Fibroblast of lung (primary cell): ENCODE data around the gene MYLK.

ENCODE experiments used
- EZH2 ChIP-seq: IDR thresholded peaks from 2 replicates; pipeline ENCODE4 v1.5.1; 2012; ENCODE audit warnings: low read length, control low read depth, mild to moderate bottlenecking; ENCODE audit errors: missing control alignments
- TF ChIP-seq, protein P1 (sequence below), 2 donors: IDR thresholded peaks in 1 of 2; conservative IDR thresholded peaks in 1 of 2; 1 replicate in 1 of 2; 2 replicates in 1 of 2; pipeline ENCODE4 v1.5.1; 2011 to 2012; ENCODE audit warnings: low read length in 2 of 2, control low read depth in 1 of 2, inconsistent platforms in 1 of 2, low read depth in 1 of 2, mild to moderate bottlenecking in 1 of 2

DNA sequence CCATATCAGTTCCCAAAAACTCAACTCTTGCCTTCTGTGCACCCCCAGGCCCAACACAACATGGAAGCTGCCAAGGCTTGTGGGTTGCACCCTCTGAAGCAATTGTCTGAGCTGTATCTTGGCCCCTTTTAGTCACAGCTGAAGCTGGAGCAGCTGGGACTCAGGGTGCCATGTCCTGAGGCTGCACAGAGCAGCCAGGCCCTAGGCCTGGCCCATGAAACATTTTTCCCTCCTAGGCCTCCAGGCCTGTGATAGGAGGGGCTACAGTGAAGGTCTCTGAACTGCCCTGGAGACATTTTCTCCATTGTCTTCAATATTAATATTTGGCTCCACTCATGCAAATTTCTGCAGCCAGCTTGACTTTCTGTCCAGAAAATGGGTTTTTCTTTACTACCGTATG is 8.1 kb upstream of the MYLK start:
- TF ChIP-seq, protein P1, sequence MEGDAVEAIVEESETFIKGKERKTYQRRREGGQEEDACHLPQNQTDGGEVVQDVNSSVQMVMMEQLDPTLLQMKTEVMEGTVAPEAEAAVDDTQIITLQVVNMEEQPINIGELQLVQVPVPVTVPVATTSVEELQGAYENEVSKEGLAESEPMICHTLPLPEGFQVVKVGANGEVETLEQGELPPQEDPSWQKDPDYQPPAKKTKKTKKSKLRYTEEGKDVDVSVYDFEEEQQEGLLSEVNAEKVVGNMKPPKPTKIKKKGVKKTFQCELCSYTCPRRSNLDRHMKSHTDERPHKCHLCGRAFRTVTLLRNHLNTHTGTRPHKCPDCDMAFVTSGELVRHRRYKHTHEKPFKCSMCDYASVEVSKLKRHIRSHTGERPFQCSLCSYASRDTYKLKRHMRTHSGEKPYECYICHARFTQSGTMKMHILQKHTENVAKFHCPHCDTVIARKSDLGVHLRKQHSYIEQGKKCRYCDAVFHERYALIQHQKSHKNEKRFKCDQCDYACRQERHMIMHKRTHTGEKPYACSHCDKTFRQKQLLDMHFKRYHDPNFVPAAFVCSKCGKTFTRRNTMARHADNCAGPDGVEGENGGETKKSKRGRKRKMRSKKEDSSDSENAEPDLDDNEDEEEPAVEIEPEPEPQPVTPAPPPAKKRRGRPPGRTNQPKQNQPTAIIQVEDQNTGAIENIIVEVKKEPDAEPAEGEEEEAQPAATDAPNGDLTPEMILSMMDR (conservative IDR thresholded peaks at IDR 0.05 in 1 of 2, IDR thresholded peaks at IDR 0.05 in 1 of 2; ENCODE audit: low read depth in 1 of 2, low read length in 2 of 2), result no peak
- TF ChIP-seq EZH2, result no peak
